Astrocyte of the spinal cord (primary cell): ENCODE results near the gene RFNG.

Source experiments
- DNase-seq: peaks from one replicate; pipeline ENCODE4 v3.0.0; 2011; ENCODE audit warnings: low read depth, low spot score
- H3K4me3 ChIP-seq: 2 replicates; pipeline ENCODE4 v1.5.1; 2011; ENCODE audit warnings: low read depth, mild to moderate bottlenecking, low read length, moderate library complexity
- in situ Hi-C: cut with HindIII; loops from 2 replicates; pipeline ENCODE4 v1.10.0; 2017; ENCODE audit warnings: low sequenced_read_pairs
- TF ChIP-seq, protein P1 (sequence below): IDR thresholded peaks from 2 replicates; pipeline ENCODE4 v1.5.1; 2012; ENCODE audit warnings: low read depth, mild to moderate bottlenecking, low read length, inconsistent platforms

RFNG gene

DNA sequence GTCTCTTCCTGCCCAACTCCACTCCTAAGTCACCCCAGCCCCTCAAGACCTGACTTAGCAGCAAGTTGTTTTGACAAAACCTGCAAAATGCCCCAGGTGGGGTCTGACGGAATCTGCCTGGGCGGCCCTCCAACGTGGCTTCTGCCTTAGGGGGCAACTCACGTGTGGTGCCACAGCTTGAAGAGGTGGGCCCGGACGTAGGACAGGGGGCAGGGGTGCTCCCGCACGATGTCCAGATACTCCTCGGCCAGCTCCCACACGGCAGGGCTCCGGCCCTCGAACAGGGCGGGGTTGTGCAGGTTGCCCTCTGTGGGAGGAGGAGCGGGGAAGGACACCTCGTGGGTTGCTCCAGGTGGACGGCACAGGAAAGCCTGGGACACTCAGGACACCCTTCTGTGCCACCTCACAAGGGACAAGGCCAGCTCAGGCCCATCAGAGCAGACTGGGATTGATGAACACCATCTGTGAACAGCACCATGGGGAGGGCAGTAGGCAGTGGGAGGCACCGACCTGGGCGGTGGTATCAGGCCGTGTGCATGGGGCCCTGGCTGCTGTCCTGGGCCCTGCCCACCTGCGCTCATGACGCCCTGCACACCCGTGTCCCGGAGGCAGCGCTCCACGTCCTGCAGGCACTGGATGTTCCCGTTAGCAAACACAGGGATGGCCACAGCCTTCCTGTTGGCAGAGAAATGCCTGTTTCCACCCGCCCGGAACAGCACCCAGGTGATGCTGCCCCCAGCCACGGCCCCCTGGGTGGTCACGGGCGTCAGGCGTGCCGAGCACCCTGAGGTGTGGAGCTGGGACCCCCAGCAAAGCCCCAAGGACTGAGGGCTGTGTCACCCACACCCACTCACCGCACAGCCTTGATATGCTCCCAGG is 9.7 kb upstream of the RFNG start:
- DNase-seq = no peak
- in situ Hi-C loops = no loop called here

DNA sequence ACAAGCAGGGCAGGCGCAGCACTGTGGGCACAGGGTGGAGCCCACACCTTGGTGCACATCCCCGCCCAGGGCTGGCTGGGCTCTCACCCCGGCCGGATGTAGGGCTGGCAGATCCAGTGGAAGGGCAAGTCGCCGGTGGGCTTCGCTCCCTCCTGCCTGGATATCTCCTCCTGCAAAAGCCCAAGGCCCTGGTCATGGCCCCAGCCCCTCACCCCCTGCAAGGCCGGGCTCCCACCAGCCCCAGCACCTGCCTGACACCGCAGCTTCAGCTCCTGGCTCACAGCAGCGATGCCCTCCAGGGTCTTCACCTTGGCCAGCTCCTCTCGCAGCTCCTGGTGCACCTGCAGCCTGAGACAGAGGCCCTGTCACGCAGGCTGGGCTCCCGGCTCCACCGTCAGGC is 9.0 kb upstream of the RFNG start:
- in situ Hi-C loops = no loop called here
- no peak overlapping the region for H3K4me3 ChIP-seq
- no peak for DNase-seq
- TF ChIP-seq, protein P1, sequence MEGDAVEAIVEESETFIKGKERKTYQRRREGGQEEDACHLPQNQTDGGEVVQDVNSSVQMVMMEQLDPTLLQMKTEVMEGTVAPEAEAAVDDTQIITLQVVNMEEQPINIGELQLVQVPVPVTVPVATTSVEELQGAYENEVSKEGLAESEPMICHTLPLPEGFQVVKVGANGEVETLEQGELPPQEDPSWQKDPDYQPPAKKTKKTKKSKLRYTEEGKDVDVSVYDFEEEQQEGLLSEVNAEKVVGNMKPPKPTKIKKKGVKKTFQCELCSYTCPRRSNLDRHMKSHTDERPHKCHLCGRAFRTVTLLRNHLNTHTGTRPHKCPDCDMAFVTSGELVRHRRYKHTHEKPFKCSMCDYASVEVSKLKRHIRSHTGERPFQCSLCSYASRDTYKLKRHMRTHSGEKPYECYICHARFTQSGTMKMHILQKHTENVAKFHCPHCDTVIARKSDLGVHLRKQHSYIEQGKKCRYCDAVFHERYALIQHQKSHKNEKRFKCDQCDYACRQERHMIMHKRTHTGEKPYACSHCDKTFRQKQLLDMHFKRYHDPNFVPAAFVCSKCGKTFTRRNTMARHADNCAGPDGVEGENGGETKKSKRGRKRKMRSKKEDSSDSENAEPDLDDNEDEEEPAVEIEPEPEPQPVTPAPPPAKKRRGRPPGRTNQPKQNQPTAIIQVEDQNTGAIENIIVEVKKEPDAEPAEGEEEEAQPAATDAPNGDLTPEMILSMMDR = no peak

More for the DNA sequence above, 9.7 kb upstream of the RFNG start:
- TF ChIP-seq, protein P1 = no peak
- H3K4me3 ChIP-seq = no peak overlapping the region

DNA sequence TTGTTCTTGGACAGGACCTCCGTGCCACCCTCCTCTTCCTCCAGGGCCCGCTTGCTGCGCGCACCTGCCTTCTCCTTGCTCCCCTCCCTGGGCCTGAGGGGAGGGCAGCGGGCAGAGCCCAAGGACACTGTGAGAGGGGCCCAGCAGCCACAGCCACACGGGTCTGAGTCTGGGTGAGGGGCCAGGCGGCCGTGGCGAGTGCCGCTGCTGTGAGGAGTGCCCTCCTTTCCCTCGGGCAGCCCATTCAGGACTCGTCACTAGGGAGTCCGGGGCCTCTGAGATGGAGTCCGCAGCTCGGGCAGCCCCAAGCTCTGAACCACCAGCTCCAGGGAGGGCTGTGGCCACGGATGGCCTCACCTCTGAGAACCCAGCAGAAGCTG is 8.4 kb upstream of the RFNG start:
- no peak overlapping the region for H3K4me3 ChIP-seq
- DNase-seq = no peak

DNA sequence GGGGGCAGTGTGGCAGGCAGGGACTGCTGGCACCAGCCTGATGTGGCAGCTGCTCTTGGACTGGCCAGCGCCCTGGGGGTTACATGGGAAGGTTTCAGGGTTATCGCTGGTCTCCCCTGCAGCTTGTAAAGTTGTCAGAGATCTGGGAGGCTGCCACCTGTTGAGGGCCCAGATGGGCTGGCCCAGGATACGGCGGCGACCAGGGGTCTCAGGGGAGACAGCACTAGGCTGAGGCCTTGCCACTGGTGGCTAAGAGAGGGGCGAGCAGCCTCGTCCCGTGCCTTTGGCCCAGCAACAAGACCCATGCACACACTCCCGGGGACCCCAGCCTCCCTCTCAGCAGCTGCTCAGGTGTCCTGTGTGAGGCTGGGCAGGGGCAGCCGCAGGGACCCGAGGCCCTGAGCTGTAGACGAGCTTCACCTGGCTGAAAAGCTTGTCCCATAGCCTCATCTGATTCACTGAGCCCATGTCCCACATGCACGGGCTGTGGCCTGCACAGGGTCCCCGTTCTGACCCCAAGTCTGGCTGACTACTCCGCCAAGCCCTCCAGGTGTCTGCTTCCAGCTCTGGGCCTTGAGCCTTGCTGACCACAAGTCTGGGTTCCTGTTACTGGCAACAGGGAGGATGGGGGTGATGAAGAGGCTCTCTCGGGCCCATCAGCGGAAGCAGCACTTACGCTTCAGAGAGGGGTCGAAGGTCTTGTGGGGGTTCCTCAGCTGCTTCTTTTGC is 7.8 kb upstream of the RFNG start:
- no peak for DNase-seq
- in situ Hi-C loops = no loop called here
- no peak overlapping the region for H3K4me3 ChIP-seq
- TF ChIP-seq, protein P1 = no peak

More for the DNA sequence above, 8.4 kb upstream of the RFNG start:
- TF ChIP-seq, protein P1 = no peak
- in situ Hi-C loops = no loop called here

DNA sequence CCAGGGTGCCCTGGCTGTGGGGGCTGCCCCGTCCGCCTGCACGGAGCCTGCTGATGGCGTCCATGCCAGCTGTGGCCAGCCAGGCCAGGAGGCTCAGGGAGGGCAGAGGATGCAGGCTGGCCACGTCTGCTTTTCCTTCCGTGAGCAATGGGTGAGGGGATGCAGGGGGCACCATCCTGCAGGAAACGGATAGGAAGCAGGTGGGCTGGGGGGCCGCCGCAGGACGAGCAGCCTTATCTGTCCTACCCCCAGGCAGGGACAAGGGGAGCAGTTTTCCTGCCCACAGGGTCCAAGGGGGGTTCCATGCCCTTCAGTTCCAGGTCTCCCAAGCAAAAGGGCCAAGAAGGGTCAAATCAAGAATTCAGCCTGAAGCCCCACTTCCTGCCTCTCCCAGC is 7.2 kb upstream of the RFNG start:
- TF ChIP-seq, protein P1 = no peak
- in situ Hi-C loops = no loop called here
- DNase-seq = no peak
- no peak overlapping the region for H3K4me3 ChIP-seq

DNA sequence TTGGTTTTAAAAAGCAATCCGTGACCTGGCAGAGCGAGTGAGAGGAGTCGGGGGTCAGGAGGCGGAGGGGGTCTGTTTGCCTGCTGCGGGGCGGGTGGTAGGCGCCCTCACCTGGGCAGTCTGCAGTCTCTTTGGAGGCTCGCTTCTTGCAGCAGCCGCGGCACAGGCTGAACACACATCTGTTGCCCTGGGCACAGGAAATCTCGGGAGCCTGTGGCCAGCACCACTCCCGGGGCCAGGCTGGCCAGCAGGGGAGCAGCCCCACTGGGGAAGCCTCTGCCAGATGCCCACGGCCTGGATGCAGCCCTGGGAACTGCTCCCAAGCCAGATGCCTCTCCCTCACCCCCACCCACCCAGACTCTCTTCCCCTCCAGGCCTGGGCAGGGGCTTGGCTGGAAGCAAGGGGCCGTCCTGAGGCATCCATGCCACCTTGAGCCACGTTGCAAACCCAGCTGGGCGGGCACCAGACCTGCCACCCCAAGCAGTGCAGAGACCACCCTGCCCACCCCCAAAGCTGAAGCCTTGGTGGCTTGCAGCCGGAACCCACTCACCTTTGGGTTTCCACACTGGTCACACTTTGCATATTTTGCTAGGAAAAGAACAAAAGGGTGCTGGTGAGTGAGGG is 6.7 kb upstream of the RFNG start:
- TF ChIP-seq, protein P1 = no peak
- DNase-seq = no peak

More for the DNA sequence above, 6.7 kb upstream of the RFNG start:
- in situ Hi-C loops = no loop called here
- no peak overlapping the region for H3K4me3 ChIP-seq
